GM06990 (cell line): Measurements from ENCODE around the gene CBR3.
A peak's percentile ranks its signal among the peaks of the same experiment; 100 is the strongest.
"Not testable (repeated sequence)": the region's sequence is repeated elsewhere in the genome, so short reads cannot be mapped to it uniquely, and the experiment has no call there.

Source experiments
- DNase-seq: peaks from one replicate; pipeline ENCODE4 v3.0.0-alpha.2; 2011; ENCODE audit not compliant: insufficient read length; ENCODE audit errors: extremely low read depth
- H3K27me3 ChIP-seq: replicated peaks from 2 replicates; pipeline ENCODE4 v1.6.0; 2011; ENCODE audit warnings: low read length; ENCODE audit not compliant: control insufficient read depth, insufficient read depth
- H3K36me3 ChIP-seq: 2 replicates; pipeline ENCODE4 v1.5.1; 2011; ENCODE audit warnings: low read length; ENCODE audit not compliant: control insufficient read depth, insufficient read depth
- H3K4me3 ChIP-seq: replicated peaks from 2 replicates; pipeline ENCODE4 v1.5.1; 2011; ENCODE audit warnings: low read depth, mild to moderate bottlenecking, control low read depth, low read length
- TF ChIP-seq, protein P1 (sequence below): IDR thresholded peaks from 2 replicates; pipeline ENCODE4 v1.5.1; 2011; ENCODE audit warnings: low read length, control low read depth, mild to moderate bottlenecking, inconsistent platforms; ENCODE audit not compliant: insufficient read depth, poor library complexity, severe bottlenecking

The CBR3 gene

DNA sequence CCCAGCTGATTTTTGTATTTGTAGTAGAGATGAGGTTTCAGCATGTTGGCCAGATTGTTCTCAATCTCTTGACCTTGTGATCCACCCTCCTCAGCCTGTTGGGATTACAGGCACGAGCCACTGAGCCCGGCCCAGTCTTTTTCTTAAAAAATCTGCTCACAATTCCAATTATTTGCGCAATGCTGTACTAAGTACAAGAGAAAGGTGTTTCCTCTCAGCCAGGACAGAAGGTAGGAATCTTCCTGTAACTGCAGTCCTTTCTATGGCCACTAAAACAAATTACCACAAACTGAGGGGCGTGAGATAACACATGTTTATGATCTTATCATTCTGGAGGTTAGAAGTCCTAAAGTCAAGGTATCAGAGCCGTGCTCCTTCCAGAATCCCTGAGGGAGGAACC, 6.9 kb upstream of the CBR3 start:
- no peaks in the 10 kb centered on the region for H3K27me3 ChIP-seq
- H3K4me3 ChIP-seq = no peak overlapping the region
- TF ChIP-seq, protein P1, sequence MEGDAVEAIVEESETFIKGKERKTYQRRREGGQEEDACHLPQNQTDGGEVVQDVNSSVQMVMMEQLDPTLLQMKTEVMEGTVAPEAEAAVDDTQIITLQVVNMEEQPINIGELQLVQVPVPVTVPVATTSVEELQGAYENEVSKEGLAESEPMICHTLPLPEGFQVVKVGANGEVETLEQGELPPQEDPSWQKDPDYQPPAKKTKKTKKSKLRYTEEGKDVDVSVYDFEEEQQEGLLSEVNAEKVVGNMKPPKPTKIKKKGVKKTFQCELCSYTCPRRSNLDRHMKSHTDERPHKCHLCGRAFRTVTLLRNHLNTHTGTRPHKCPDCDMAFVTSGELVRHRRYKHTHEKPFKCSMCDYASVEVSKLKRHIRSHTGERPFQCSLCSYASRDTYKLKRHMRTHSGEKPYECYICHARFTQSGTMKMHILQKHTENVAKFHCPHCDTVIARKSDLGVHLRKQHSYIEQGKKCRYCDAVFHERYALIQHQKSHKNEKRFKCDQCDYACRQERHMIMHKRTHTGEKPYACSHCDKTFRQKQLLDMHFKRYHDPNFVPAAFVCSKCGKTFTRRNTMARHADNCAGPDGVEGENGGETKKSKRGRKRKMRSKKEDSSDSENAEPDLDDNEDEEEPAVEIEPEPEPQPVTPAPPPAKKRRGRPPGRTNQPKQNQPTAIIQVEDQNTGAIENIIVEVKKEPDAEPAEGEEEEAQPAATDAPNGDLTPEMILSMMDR = no peak
- no peaks in the 10 kb centered on the region for H3K36me3 ChIP-seq
- DNase-seq = no peak

DNA sequence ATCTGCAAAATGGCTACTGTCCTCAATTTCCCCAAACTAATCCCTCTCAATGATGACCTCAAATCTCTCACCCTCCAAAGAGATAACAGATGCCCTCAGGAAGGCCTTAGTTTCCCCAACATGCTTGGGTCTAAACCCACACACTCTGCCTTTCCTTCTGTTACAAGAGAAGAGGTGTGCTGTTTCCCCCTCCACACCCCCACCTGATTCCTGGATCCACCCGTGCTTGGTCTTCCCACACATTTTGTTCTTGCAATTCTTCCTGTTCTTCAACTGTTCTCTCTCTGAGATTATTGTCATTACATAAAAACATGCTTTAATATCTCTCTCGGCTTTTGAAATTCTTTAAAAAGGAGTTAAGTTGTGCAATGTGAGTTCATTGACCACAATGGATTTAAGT, 5.7 kb upstream of the CBR3 start:
- Histone ChIP-seq H3K36me3 (no peaks in the 10 kb centered on the region), H3K4me3 (no peak overlapping the region), H3K27me3 (peaks cover 1% of the 10 kb centered on the region; the same call in 1 of the 2 replicates)
- DNase-seq = no peak
- TF ChIP-seq, protein P1 = no peak

DNA sequence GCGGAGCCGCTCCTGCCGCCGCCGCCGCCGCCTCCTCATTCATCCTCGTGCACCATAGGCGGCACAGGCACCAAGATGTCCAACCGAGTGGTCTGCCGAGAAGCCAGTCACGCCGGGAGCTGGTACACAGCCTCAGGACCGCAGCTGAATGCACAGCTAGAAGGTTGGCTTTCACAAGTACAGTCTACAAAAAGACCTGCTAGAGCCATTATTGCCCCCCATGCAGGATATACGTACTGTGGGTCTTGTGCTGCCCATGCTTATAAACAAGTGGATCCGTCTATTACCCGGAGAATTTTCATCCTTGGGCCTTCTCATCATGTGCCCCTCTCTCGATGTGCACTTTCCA, 4.5 kb upstream of the CBR3 start:
- H3K36me3 ChIP-seq, H3K4me3 ChIP-seq, H3K27me3 ChIP-seq, DNase-seq: not testable (repeated sequence)

DNA sequence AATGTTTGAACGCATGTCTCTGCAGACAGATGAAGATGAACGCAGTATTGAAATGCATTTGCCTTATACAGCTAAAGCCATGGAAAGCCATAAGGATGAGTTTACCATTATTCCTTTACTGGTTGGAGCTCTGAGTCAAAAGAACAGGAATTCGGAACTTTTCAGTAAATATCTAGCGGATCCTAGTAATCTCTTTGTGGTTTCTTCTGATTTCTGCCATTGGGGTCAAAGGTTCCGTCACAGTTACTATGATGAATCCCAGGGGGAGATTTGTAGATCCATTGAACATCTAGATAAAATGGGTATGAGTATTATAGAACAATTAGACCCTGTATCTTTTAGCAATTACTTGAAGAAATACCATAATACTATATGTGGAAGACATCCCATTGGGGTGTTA, 4.0 kb upstream of the CBR3 start:
- not testable (repeated sequence) for H3K27me3 ChIP-seq, DNase-seq, H3K4me3 ChIP-seq, H3K36me3 ChIP-seq

DNA sequence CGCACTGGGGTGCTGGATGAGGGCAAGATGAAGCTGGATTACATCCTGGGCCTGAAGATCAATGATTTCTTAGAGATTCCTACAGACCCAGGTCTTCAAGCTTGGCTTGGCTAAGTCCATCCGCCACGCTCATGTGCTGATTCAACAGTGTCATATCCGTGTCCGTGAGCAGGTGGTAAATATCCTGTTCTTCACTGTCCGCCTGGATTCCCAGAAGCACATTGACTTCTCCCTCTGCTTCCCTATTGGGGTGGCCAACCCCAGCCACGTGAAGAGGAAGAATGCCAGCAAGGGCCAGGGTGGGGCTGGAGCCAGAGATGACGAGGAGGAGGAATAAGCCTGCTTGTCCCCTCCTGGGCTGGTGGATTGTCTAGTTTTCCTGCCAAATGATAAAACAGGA, 2.2 kb upstream of the CBR3 start:
- TF ChIP-seq, protein P1 = no peak
- Histone ChIP-seq H3K27me3 (peaks cover 3% of the 10 kb centered on the region), H3K36me3 (no peaks in the 10 kb centered on the region), H3K4me3 (no peak overlapping the region)
- no peak for DNase-seq

DNA sequence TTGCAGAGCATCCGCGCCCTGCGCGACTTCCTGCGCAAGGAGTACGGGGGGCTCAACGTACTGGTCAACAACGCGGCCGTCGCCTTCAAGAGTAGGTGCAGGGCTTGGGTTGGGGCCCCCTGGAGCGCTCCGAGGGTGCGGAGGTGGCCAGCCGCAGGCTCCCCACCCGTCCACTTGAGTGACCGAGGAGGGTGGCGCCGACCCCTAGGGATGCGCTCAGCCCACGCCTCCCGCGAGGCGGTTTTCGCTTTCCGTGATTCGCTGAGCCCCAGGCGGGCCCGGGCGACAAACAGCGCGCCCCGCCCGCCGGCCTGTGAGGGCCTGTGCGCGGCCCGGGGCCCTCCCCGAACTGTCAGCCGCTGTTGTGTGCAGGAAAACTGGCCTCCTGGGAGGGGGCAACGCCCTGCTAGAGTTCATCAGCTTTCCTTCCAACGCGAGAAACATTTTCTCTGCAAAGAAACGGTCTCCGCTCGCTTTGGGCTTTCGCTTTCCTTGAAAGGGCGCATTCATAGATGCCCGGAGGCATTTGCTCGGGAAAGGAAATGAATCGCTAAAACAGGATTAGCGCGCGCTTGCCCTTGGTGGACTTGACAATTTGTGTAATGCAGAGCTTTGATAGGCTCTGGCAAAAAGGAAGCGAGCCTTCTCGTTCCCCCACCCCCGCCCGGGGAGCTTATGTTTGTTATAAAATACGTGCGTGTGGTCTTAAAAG, 668 bp downstream of the CBR3 start:
- TF ChIP-seq, protein P1 = no peak
- peak; percentile 61 for DNase-seq
- Histone ChIP-seq H3K4me3 (peak overlapping the region; percentile 72), H3K36me3 (no peaks in the 10 kb centered on the region), H3K27me3 (peaks cover 3% of the 10 kb centered on the region)

DNA sequence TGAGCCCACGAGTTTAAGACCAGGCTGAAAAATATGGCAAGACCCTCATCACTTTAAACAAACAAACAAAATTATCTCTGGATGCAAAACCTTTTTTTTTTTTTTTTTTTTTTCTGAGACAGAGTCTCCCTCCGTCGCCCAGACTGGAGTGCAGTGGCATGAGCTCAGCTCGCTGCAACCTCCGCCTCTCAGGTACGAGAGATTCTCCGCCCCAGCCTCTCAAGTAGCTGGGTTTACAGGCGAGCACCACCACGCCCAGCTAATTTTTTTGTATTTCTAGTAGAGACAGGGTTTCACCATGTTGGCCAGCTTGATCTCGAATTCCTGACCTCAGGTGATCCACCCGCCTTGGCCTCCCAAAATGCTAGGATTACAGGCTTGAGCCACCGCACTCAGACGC, 4.9 kb downstream of the CBR3 start:
- not testable (repeated sequence) for H3K36me3 ChIP-seq, H3K4me3 ChIP-seq, DNase-seq, H3K27me3 ChIP-seq
